ENCODE results near the gene ZNF814. TPM values are rescaled to one million over a fixed set of nuclear protein-coding genes. Genes with fewer than 3 reads are reported as not detected.

The ZNF814 gene
- total and polyA plus RNA-seq, 2 donors (not counting 1 experiment from before 2014, with no cell fraction given): 5.5 to 6.1 TPM

- no peaks in the 10 kb centered on the region for H3K79me2 ChIP-seq (ENCODE audit: control insufficient read depth, insufficient read depth, low read length)
- peak overlapping the region; percentile 85 for H3K27ac ChIP-seq (ENCODE audit: insufficient read depth, low read length)
- TF ChIP-seq EZH2 (IDR thresholded peaks at IDR 0.05; ENCODE audit: low read length, missing control alignments): no peak
- TF ChIP-seq CTCF (conservative IDR thresholded peaks at IDR 0.05 in 1 of 2, IDR thresholded peaks at IDR 0.05 in 1 of 2; ENCODE audit: low read depth in 1 of 2, low read length in 2 of 2): no peak
- H3K9ac ChIP-seq (ENCODE audit: insufficient read depth, low read length): peak overlapping the region; percentile 53
- peak overlapping the region; percentile 73 for H2AFZ ChIP-seq (ENCODE audit: low read length)
- H3K36me3 ChIP-seq (ENCODE audit: control insufficient read depth, insufficient read depth, low read length): no peaks in the 10 kb centered on the region
- H3K4me2 ChIP-seq (ENCODE audit: extremely low read depth, insufficient read depth, low read length): peak overlapping the region; percentile 96
- no peaks in the 10 kb centered on the region for H3K27me3 ChIP-seq (ENCODE audit: control insufficient read depth, insufficient read depth, low read length)
- peak overlapping the region; percentile 65 to 81 (median 70) for H3K4me3 ChIP-seq (replicated peaks in 1 of 4; ENCODE audit: control extremely low read depth in 1 of 4, insufficient read depth in 1 of 4, low read depth in 3 of 4, low read length in 4 of 4)
- no peaks in the 10 kb centered on the region for H3K9me3 ChIP-seq (ENCODE audit: control insufficient read depth, insufficient read depth, low read depth, low read length)
- no peaks in the 10 kb centered on the region for H3K4me1 ChIP-seq (ENCODE audit: control insufficient read depth, extremely low read depth, insufficient read depth, low read length)
- DNase-seq (ENCODE audit: low read depth in 2 of 2): peak; percentile 58 to 99
- H4K20me1 ChIP-seq (ENCODE audit: control insufficient read depth, extremely low read depth, insufficient read depth, low read length): no peaks in the 10 kb centered on the region
Observed at GRCh38 chr19:57803594-57804325, 85.1 kb downstream of the ZNF814 start.

GRCh38 chr19:57803265-57803593 is 85.6 kb downstream of the ZNF814 start:
- H3K4me3 ChIP-seq (replicated peaks in 1 of 4; ENCODE audit: control extremely low read depth in 1 of 4, insufficient read depth in 1 of 4, low read depth in 3 of 4, low read length in 4 of 4): peak overlapping the region; percentile 65 to 81 (median 70)
- H3K4me2 ChIP-seq (ENCODE audit: extremely low read depth, insufficient read depth, low read length): peak overlapping the region; percentile 96
- H3K9ac ChIP-seq (ENCODE audit: insufficient read depth, low read length): peak overlapping the region; percentile 53
- no peak for DNase-seq (ENCODE audit: low read depth in 2 of 2)
- H3K4me1 ChIP-seq (ENCODE audit: control insufficient read depth, extremely low read depth, insufficient read depth, low read length): no peaks in the 10 kb centered on the region
- H3K27me3 ChIP-seq (ENCODE audit: control insufficient read depth, insufficient read depth, low read length): no peaks in the 10 kb centered on the region
- H2AFZ ChIP-seq (ENCODE audit: low read length): no peak overlapping the region
- no peak for TF ChIP-seq EZH2 (IDR thresholded peaks at IDR 0.05; ENCODE audit: low read length, missing control alignments)
- no peak for TF ChIP-seq CTCF (conservative IDR thresholded peaks at IDR 0.05 in 1 of 2, IDR thresholded peaks at IDR 0.05 in 1 of 2; ENCODE audit: low read depth in 1 of 2, low read length in 2 of 2)
- H3K9me3 ChIP-seq (ENCODE audit: control insufficient read depth, insufficient read depth, low read depth, low read length): no peaks in the 10 kb centered on the region
- no peaks in the 10 kb centered on the region for H3K79me2 ChIP-seq (ENCODE audit: control insufficient read depth, insufficient read depth, low read length)
- peak overlapping the region; percentile 85 for H3K27ac ChIP-seq (ENCODE audit: insufficient read depth, low read length)
- H3K36me3 ChIP-seq (ENCODE audit: control insufficient read depth, insufficient read depth, low read length): no peaks in the 10 kb centered on the region
- no peaks in the 10 kb centered on the region for H4K20me1 ChIP-seq (ENCODE audit: control insufficient read depth, extremely low read depth, insufficient read depth, low read length)

- no peaks in the 10 kb centered on the region for H3K9me3 ChIP-seq (ENCODE audit: control insufficient read depth, insufficient read depth, low read depth, low read length)
- no peaks in the 10 kb centered on the region for H3K27me3 ChIP-seq (ENCODE audit: control insufficient read depth, insufficient read depth, low read length)
- H2AFZ ChIP-seq (ENCODE audit: low read length): no peak overlapping the region
- H3K9ac ChIP-seq (ENCODE audit: insufficient read depth, low read length): no peak overlapping the region
- no peaks in the 10 kb centered on the region for H3K79me2 ChIP-seq (ENCODE audit: control insufficient read depth, insufficient read depth, low read length)
- H3K4me3 ChIP-seq (replicated peaks in 1 of 4; ENCODE audit: control extremely low read depth in 1 of 4, insufficient read depth in 1 of 4, low read depth in 3 of 4, low read length in 4 of 4): no peak overlapping the region
- no peaks in the 10 kb centered on the region for H3K4me1 ChIP-seq (ENCODE audit: control insufficient read depth, extremely low read depth, insufficient read depth, low read length)
- no peak for DNase-seq (ENCODE audit: low read depth in 2 of 2)
- no peak overlapping the region for H3K27ac ChIP-seq (ENCODE audit: insufficient read depth, low read length)
- H3K36me3 ChIP-seq (ENCODE audit: control insufficient read depth, insufficient read depth, low read length): no peaks in the 10 kb centered on the region
- H3K4me2 ChIP-seq (ENCODE audit: extremely low read depth, insufficient read depth, low read length): no peak overlapping the region
- H4K20me1 ChIP-seq (ENCODE audit: control insufficient read depth, extremely low read depth, insufficient read depth, low read length): no peaks in the 10 kb centered on the region
- no peak for TF ChIP-seq EZH2 (IDR thresholded peaks at IDR 0.05; ENCODE audit: low read length, missing control alignments)
- TF ChIP-seq CTCF (conservative IDR thresholded peaks at IDR 0.05 in 1 of 2, IDR thresholded peaks at IDR 0.05 in 1 of 2; ENCODE audit: low read depth in 1 of 2, low read length in 2 of 2): no peak
Observed at GRCh38 chr19:57802269-57802668, 86.6 kb downstream of the ZNF814 start.

Measured in fibroblast of lung (primary cell).